Measurements from ENCODE around the gene SMYD3. TPM values are rescaled to one million over a fixed set of nuclear protein-coding genes. Genes with fewer than 3 reads are reported as not detected.

Gene SMYD3
- total and polyA plus RNA-seq, 9 of the 15 experiments (the other 6 are each of a cell fraction or from before 2014, with no cell fraction given), result 128 to 440 (median 197) TPM

DNA sequence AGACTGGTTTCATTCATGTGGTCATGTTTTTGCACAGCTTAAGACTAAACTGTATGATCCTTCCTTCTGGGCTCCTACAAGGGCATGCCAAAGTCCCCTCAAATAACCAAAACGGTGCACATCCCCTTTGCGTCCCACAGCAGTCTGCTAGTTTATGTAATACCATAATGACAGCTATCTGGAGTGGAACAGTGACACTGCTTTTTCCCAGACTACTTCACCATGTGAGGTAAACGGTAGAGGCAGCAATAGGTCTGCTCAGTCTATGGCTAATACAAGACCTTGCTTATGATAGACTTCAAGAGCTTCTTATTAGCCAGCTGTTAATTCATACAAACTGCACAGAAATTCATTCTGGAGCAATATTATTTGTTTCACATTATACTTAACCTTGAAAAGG is 395.5 kb downstream of the SMYD3 start (continued):
- TF ChIP-seq, protein P1, sequence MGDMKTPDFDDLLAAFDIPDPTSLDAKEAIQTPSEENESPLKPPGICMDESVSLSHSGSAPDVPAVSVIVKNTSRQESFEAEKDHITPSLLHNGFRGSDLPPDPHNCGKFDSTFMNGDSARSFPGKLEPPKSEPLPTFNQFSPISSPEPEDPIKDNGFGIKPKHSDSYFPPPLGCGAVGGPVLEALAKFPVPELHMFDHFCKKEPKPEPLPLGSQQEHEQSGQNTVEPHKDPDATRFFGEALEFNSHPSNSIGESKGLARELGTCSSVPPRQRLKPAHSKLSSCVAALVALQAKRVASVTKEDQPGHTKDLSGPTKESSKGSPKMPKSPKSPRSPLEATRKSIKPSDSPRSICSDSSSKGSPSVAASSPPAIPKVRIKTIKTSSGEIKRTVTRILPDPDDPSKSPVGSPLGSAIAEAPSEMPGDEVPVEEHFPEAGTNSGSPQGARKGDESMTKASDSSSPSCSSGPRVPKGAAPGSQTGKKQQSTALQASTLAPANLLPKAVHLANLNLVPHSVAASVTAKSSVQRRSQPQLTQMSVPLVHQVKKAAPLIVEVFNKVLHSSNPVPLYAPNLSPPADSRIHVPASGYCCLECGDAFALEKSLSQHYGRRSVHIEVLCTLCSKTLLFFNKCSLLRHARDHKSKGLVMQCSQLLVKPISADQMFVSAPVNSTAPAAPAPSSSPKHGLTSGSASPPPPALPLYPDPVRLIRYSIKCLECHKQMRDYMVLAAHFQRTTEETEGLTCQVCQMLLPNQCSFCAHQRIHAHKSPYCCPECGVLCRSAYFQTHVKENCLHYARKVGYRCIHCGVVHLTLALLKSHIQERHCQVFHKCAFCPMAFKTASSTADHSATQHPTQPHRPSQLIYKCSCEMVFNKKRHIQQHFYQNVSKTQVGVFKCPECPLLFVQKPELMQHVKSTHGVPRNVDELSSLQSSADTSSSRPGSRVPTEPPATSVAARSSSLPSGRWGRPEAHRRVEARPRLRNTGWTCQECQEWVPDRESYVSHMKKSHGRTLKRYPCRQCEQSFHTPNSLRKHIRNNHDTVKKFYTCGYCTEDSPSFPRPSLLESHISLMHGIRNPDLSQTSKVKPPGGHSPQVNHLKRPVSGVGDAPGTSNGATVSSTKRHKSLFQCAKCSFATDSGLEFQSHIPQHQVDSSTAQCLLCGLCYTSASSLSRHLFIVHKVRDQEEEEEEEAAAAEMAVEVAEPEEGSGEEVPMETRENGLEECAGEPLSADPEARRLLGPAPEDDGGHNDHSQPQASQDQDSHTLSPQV (IDR thresholded peaks at IDR 0.05), result peak; percentile 93
- TF ChIP-seq MEIS2 (IDR thresholded peaks at IDR 0.05; ENCODE audit: partially characterized antibody) (peak; percentile 37), ASH1L (IDR thresholded peaks at IDR 0.05; ENCODE audit: borderline replicate concordance, low read depth, partially characterized antibody) (no peak), RUNX1 (IDR thresholded peaks at IDR 0.05; ENCODE audit: low read depth) (no peak), ZFP30 (CRISPR knock-in tag; IDR thresholded peaks at IDR 0.05; ENCODE audit: borderline replicate concordance) (no peak), CBX3 (IDR thresholded peaks at IDR 0.05; ENCODE audit: borderline replicate concordance in 1 of 2, low read length in 2 of 2) (peak in 1 of 2 experiments; percentile 61; a peak in 1 of 3 replicates), ARHGAP35 (IDR thresholded peaks at IDR 0.05; ENCODE audit: partially characterized antibody) (no peak), RFX5 (IDR thresholded peaks at IDR 0.05; ENCODE audit: low read depth, low read length) (no peak), ZBTB17 (CRISPR knock-in tag; IDR thresholded peaks at IDR 0.05) (no peak)
- TF ChIP-seq, protein P2, sequence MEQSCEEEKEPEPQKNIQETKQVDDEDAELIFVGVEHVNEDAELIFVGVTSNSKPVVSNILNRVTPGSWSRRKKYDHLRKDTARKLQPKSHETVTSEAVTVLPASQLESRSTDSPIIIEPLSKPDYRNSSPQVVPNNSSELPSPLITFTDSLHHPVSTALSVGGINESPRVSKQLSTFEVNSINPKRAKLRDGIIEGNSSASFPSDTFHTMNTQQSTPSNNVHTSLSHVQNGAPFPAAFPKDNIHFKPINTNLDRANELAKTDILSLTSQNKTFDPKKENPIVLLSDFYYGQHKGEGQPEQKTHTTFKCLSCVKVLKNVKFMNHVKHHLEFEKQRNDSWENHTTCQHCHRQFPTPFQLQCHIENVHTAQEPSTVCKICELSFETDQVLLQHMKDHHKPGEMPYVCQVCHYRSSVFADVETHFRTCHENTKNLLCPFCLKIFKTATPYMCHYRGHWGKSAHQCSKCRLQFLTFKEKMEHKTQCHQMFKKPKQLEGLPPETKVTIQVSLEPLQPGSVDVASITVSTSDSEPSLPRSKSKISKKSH (CRISPR knock-in tag; IDR thresholded peaks at IDR 0.05), result no peak
- TF ChIP-seq, protein P3, sequence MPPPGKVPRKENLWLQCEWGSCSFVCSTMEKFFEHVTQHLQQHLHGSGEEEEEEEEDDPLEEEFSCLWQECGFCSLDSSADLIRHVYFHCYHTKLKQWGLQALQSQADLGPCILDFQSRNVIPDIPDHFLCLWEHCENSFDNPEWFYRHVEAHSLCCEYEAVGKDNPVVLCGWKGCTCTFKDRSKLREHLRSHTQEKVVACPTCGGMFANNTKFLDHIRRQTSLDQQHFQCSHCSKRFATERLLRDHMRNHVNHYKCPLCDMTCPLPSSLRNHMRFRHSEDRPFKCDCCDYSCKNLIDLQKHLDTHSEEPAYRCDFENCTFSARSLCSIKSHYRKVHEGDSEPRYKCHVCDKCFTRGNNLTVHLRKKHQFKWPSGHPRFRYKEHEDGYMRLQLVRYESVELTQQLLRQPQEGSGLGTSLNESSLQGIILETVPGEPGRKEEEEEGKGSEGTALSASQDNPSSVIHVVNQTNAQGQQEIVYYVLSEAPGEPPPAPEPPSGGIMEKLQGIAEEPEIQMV (tag; conservative IDR thresholded peaks at IDR 0.05; ENCODE audit: low read depth), result no peak
- TF ChIP-seq, protein P4, sequence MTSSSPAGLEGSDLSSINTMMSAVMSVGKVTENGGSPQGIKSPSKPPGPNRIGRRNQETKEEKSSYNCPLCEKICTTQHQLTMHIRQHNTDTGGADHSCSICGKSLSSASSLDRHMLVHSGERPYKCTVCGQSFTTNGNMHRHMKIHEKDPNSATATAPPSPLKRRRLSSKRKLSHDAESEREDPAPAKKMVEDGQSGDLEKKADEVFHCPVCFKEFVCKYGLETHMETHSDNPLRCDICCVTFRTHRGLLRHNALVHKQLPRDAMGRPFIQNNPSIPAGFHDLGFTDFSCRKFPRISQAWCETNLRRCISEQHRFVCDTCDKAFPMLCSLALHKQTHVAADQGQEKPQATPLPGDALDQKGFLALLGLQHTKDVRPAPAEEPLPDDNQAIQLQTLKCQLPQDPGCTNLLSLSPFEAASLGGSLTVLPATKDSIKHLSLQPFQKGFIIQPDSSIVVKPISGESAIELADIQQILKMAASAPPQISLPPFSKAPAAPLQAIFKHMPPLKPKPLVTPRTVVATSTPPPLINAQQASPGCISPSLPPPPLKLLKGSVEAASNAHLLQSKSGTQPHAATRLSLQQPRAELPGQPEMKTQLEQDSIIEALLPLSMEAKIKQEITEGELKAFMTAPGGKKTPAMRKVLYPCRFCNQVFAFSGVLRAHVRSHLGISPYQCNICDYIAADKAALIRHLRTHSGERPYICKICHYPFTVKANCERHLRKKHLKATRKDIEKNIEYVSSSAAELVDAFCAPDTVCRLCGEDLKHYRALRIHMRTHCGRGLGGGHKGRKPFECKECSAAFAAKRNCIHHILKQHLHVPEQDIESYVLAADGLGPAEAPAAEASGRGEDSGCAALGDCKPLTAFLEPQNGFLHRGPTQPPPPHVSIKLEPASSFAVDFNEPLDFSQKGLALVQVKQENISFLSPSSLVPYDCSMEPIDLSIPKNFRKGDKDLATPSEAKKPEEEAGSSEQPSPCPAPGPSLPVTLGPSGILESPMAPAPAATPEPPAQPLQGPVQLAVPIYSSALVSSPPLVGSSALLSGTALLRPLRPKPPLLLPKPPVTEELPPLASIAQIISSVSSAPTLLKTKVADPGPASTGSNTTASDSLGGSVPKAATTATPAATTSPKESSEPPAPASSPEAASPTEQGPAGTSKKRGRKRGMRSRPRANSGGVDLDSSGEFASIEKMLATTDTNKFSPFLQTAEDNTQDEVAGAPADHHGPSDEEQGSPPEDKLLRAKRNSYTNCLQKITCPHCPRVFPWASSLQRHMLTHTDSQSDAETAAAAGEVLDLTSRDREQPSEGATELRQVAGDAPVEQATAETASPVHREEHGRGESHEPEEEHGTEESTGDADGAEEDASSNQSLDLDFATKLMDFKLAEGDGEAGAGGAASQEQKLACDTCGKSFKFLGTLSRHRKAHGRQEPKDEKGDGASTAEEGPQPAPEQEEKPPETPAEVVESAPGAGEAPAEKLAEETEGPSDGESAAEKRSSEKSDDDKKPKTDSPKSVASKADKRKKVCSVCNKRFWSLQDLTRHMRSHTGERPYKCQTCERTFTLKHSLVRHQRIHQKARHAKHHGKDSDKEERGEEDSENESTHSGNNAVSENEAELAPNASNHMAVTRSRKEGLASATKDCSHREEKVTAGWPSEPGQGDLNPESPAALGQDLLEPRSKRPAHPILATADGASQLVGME (CRISPR knock-in tag; IDR thresholded peaks at IDR 0.05), result no peak
- TF ChIP-seq, protein P5, sequence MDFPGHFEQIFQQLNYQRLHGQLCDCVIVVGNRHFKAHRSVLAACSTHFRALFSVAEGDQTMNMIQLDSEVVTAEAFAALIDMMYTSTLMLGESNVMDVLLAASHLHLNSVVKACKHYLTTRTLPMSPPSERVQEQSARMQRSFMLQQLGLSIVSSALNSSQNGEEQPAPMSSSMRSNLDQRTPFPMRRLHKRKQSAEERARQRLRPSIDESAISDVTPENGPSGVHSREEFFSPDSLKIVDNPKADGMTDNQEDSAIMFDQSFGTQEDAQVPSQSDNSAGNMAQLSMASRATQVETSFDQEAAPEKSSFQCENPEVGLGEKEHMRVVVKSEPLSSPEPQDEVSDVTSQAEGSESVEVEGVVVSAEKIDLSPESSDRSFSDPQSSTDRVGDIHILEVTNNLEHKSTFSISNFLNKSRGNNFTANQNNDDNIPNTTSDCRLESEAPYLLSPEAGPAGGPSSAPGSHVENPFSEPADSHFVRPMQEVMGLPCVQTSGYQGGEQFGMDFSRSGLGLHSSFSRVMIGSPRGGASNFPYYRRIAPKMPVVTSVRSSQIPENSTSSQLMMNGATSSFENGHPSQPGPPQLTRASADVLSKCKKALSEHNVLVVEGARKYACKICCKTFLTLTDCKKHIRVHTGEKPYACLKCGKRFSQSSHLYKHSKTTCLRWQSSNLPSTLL (IDR thresholded peaks at IDR 0.05), result no peak

Data from K562 (cell line).